GM19239 (cell line): ENCODE results near the gene EHBP1.

Source experiments
- DNase-seq: peaks from one replicate; pipeline ENCODE4 v3.0.0; 2011; ENCODE audit warnings: low spot score; ENCODE audit not compliant: insufficient read length
- FAIRE-seq: peaks from 2 replicates; lab custom pipeline; 2011; peaks lifted over from hg19 to GRCh38; lab: Jason Lieb, UNC

The EHBP1 gene

GRCh38 chr2:62705007-62705829 lies at the start of gene EHBP1:
EHBP1 (plus strand) TSS chr2:62705713; CDS start chr2:62707192, 1,479 bp downstream.
- peak; percentile 98 for FAIRE-seq
- peak; percentile 74 for DNase-seq

DNA sequence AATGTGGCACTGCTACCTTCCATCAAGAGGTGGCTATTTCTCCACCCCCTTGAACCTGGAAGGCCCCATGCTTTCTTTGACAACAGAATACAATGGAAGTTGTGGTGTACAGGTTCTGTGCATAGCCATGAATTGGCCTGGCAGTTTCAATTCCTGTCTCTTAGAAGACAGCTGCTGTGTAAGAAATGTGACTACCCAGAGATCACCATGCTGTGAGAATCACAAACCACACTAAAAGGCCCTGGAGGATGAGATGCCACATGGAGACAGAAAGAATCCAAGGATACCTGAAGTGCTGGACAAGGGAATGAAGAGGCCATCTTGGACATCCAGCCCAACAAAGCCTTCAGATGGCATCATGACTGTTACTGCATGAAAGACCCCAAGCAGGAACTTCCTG lies 47.7 kb upstream of the EHBP1 start:
- no peak for DNase-seq
- FAIRE-seq = peak; percentile 57

DNA sequence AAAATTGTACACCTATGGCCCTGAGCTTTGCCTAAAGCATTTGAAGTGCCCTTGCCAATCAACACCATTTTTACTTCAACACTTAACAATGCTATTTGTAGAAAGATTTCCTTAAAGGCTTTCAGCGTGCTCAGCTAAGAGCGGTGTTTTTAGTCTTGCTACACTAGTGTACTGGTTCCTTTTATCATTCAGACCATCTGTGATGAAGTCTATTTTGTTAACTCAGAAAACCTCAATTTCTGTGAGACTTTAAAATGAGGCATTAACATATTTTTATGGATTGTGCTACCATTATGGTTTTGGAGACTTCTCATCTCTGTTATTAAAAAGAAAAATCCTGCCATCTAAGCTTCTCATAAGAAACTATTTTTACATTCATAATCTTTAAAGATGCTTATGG lies 46.6 kb upstream of the EHBP1 start:
- DNase-seq = no peak
- FAIRE-seq = no peak

DNA sequence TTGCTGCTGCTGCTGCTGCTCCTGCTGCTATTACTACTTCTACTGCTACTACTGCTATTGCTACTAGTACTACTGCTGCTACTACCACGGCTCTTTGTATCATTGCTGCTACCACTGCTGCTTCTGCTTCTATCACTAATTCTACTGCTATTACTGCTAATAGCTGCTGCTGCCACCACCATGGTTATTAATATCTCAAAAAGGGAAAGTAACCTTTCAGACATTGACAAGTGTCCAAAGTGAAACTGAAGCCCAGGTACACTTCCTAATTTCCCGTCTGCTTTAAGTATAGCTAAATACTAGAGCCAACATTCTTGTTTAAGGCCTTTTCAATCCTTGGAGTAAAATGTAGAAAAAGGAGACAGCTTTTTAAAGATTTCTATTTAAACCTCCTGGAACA lies 45.4 kb upstream of the EHBP1 start:
- FAIRE-seq (peak; percentile 98), DNase-seq (peak; percentile 40)

DNA sequence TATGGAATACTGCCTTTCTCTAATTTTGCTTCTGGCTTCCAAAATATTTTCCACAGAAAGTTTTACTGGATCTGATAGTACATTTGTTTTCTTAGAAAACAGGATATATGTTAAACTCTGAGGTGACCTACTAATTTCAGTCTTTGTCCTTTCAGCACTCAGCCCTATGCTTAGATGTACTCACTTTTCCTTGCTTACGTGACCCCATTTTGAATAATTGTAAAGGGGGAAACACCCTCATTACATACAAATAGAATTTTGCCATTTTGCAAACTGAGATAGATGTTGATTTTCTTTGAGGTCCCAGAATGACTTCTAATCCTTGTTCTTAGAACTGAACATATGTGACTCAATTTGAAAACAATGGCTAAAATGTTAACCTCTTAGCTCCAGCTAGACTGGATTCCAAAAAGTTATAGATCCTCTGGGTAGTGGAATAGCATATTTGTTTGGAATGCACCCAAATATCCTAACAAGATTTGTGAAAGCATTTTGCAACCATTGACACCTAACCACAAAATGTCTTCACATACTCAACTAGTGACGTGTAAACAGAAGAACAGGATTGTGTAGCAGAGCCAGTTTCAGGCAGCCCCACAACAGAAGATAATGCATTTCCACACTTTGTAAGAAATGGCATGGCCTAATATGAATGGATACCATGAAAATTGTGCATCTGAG lies 44.8 kb upstream of the EHBP1 start:
- no peak for FAIRE-seq
- no peak for DNase-seq

GRCh38 chr2:62661263-62661635 lies 44.3 kb upstream of the EHBP1 start:
- peak; percentile 54 for FAIRE-seq
- DNase-seq = no peak

DNA sequence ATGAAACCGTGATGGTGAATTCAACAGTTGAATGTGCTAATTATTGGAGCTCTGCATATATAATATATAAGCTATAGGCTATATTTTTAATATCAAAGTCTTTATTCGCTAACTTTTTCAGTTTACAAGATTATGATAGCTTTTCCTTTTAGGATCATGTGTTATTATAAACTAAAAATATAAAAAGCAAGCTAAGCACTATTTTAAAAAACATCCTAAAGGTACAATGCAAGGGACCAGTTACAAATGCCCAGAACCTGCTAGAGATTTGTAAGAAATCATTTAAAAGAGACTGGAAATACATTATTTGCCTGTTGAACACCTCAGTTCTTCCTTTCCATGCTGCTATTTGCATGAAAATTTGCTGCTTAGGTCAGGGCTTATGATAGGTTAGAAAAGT lies 43.4 kb upstream of the EHBP1 start:
- FAIRE-seq = no peak
- no peak for DNase-seq

GRCh38 chr2:62662554-62662953 lies 43.0 kb upstream of the EHBP1 start:
- DNase-seq (no peak), FAIRE-seq (no peak)

- FAIRE-seq (no peak), DNase-seq (no peak)
These were observed 42.1 kb upstream of the EHBP1 start for GRCh38 chr2:62663411-62663810.

GRCh38 chr2:62663920-62664795 lies 41.4 kb upstream of the EHBP1 start:
- FAIRE-seq (no peak), DNase-seq (no peak)

DNA sequence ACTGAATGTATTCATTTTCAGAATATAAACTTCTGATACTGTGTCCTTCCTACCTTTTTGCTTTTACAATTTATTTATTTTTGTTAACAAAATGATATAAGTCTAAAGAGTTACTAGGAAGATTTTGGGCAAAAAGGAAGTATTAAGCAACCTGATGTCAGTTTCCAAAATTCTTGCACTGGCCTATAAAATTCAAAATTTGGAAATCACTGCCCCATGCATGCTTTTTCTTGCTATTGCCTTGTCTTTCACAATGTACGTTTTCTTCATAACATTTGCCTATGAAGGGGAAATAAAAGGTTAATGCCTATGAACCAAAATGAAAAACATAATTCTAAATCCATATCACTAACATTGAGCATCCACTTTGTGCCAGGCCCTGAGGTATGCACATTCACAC lies 40.1 kb upstream of the EHBP1 start:
- FAIRE-seq (no peak), DNase-seq (no peak)

GRCh38 chr2:62669180-62669579 lies 36.3 kb upstream of the EHBP1 start:
- no peak for DNase-seq
- no peak for FAIRE-seq

DNA sequence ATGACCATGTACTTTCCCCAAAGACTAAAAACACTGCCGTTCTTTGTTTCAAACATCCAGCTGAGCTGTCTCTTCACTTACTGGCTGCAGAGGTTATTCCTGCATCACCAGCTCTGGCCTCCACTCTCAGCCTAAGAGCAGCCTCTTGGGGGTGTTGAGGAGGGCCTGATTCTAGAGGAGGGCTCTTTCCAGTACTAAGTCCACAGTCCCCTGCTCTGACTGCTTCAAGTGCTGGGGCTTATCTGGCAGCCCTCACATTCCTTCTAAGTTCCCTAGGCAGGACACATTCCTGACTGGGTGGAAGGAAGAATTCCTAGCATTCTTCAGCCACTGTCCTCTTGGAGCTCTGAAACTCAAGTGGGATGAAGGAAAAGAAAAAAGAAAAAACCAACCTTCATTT lies 32.9 kb upstream of the EHBP1 start:
- FAIRE-seq = no peak
- DNase-seq = no peak

GRCh38 chr2:62675062-62675461 lies 30.5 kb upstream of the EHBP1 start:
- no peak for FAIRE-seq
- DNase-seq = no peak

DNA sequence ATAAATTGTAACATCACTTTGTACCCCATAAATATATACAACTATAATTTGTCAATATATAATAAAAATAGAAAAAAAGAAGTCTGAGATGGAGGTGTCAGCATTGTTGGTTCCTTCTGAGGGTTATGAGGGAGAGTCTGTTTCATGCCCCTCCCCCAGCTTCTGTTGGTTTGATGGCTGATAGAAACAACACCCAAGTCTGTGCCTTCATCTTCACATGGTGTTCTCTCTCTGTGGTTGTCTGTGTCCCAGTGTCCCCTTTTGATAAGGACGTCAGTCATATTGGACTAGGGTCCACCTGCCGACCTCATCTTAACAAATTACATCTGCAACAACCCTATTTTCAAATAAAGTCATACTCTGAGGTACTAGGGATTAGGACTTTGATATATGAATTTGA lies 20.3 kb upstream of the EHBP1 start:
- DNase-seq (no peak), FAIRE-seq (no peak)

DNA sequence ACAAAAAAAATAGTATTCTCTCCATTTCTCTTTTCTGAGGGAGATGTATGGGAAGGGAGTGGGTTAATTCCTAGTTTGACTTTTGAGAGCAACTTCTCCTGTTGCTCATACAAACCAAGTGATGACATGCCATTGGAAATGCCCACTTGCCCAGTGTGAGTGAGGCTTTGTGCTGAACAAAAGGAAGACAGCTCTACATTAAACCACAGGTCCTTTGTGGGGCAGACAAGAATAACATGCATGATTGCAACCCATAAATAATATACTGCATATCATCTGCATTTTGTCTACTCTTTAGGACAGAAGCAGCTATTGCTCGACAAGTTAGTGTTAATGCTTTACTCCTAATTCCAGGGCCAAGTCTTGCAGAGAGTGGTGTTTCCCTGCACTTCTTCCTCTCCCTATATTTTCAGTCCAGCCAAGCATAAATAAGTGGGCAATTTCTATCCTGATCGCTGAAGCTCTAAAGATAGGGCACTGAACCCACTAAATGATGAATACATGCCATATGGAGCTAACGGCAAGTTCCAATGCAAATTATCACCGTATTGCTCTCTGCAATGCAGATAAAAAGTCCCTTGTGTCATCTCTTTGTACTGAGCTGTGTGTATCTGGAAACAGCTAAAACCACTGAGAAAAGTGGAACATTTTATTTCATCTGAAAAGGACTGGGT lies 19.4 kb upstream of the EHBP1 start:
- FAIRE-seq (peak; percentile 26), DNase-seq (no peak)

DNA sequence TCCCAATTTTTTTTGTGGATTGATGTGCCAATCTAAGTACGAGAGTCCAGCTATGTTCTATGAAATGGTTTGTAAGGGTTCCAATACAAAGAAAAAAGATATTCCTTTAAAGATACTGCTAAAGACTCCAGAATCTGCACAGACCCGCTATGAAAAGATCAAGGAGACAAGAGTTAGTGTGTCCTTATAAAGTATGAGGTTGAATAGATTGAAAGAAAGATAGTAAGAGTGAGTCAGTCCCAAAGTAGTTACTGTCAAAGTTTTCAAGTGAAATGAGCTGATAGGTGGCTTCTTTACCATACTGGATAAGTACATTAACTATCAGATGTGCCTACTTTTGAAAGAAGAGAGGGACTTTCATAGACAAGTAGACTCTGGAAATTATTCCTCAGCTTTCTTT lies 17.9 kb upstream of the EHBP1 start:
- DNase-seq (no peak), FAIRE-seq (no peak)

GRCh38 chr2:62688771-62689170 lies 16.7 kb upstream of the EHBP1 start:
- FAIRE-seq (no peak), DNase-seq (no peak)

DNA sequence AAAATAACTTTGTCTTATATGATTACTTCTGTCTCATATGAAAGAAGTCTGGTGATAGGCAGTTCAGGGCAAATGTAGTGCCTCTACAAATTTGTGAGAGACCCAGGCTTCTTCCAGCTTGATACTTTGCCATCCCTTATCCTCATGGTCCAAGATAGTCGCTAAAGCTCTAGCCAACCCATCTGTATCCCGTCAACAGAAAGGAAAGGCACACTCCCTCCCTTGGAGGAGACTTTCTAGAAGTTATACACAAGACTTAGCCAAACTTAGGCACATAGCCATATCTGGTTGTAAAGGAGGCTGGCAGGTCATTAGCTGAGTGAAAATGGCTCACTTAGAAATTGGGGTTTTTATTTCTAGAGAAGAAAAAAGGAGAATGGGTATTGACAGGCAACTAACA lies 14.3 kb upstream of the EHBP1 start:
- FAIRE-seq (no peak), DNase-seq (no peak)

- DNase-seq (no peak), FAIRE-seq (no peak)
These were observed 13.3 kb upstream of the EHBP1 start for GRCh38 chr2:62692225-62692624.
